M059J (cell line): ENCODE results near the gene RAB27A. TPM values are rescaled to one million over a fixed set of nuclear protein-coding genes. Genes with fewer than 3 reads are reported as not detected.
"Not testable (repeated sequence)": the region's sequence is repeated elsewhere in the genome, so short reads cannot be mapped to it uniquely, and the experiment has no call there.

Source experiments
- DNase-seq: peaks from one replicate; pipeline ENCODE4 v3.0.0-alpha.2; 2012; ENCODE audit warnings: low read depth
- total RNA-seq: library from RNA; depleted of rRNA; stranded (reverse); fragments of >200 nt; shearing (Covaris generic); gene quantifications from 2 replicates; pipeline ENCODE4 v1.2.3, GENCODE V29; 2014; rRNA removed

RAB27A gene
- 2.3 and 9.0 TPM in 2 replicates for total RNA-seq

- DNase-seq, result peak; percentile 79
Observed at GRCh38 chr15:55289746-55290527, at the start of gene RAB27A. Gene RAB27A, minus strand, starts transcription at chr15:55289813. Its CDS starts 54,879 bp downstream, at chr15:55234934.

DNA sequence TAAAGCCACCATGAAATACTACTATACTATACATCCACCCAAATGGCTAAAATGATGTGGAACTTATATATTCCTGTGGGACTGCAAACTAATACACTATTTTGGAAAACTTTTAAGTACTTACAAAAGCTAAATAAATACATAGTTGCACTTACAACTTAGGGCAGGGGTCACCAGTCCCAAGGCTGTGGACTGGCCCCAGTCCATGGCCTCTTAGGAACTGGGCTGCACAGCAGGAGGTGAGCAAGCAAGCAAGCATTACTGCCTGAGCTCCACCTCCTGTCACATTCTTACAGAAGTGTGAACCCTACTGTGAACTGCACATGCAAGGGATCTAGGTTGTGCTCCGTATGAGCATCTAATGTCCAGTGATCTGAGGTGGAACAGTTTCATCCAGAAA lies 47.5 kb upstream of the RAB27A start:
- no peak for DNase-seq

- no peak for DNase-seq
Observed at GRCh38 chr15:55334997-55335396, 45.4 kb upstream of the RAB27A start.

GRCh38 chr15:55334371-55334770 lies 44.8 kb upstream of the RAB27A start:
- DNase-seq, result no peak

GRCh38 chr15:55327387-55327786 lies 37.8 kb upstream of the RAB27A start:
- no peak for DNase-seq

GRCh38 chr15:55322467-55322866 lies 32.9 kb upstream of the RAB27A start:
- no peak for DNase-seq

- no peak for DNase-seq
Observed at GRCh38 chr15:55320963-55321362, 31.4 kb upstream of the RAB27A start.

DNA sequence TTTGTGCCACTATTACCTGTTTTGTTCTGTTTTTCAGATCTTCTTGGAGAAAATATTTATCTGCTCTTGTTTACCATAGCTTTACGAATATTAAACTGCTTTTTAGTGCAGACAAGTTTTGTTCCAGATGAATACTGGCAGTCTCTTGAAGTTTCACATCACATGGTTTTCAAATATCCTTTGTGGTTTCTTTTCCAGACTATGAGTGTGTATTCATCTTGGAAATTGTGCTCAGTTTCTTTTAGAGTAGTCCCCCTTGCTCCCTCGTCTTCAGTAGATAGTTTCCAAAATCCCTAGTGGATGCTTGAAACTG lies 30.6 kb upstream of the RAB27A start:
- DNase-seq, result peak; percentile 14

- peak; percentile 49 for DNase-seq
Observed at GRCh38 chr15:55319537-55320237, 30.1 kb upstream of the RAB27A start.

DNA sequence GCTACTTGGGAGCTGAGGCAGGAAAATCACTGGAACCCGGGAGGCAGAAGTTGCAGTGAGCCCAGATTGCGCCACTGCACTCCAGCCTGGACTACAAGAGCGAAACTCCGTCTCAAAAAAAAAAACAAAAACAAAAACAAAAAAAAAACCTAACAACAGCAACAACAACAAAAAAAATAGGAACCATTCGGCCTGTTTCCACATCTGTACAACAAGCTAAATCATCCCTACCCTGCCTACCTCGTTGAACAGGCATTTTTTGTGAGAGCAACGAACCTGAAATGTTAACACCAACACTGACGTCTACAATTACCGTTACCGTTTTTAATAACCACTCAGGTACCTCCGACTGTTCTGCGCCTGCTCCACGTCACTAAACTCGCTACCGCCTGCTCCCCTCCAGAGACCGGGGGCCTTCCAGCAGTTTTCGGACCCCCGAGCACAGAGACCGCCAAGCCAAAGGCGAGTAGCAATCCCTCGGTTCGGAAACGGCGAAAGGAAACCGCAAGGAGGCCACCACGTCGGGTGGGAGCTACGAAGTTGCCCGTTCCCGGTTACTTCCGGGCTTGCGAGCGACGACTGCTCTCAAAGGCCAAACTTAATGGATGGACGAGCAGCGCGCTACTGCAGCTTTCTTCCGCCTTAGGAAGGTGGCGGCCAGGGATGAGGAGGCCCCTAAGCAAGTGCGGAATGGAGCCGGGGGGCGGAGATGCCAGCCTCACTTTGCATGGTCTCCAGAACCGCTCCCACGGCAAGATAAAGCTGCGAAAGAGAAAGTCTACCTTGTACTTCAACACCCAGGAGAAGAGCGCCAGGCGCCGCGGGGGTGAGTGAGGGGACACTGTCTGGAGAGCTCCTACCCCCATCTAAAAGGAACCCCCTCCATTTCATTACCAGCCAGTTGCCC lies 29.2 kb upstream of the RAB27A start, which contains the start of the genes PIGB and PIGBOS1:
PIGB (plus strand) TSS at position 635 of the 907 bp plus-strand sequence; CDS start at position 664, 29 bp downstream.
PIGBOS1 (minus strand) TSS at position 536 of the 907 bp plus-strand sequence. CDS start 1,331 bp downstream, outside the sequence.
- DNase-seq, result peak; percentile 86

GRCh38 chr15:55302801-55303200 lies 13.2 kb upstream of the RAB27A start:
- not testable (repeated sequence) for DNase-seq

DNA sequence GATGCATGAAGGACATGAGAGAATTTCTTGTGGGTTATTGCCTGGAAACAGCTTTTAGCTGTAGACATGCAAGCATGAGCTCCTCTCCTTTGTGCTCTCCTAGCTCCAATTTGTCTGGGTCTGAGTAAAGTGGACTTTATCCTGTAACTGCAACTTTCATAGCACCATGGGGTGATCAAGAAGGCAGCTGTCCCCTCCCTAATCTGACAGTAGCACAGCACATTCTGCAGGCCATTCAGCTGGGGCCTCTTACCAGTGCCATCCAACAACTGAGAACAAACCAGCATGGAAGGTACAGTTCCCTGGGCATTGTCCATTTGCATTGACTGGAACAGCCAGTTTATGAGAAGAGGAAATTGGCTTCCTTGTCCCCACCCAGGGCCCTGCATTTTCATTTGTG lies 7.7 kb upstream of the RAB27A start:
- no peak for DNase-seq

DNA sequence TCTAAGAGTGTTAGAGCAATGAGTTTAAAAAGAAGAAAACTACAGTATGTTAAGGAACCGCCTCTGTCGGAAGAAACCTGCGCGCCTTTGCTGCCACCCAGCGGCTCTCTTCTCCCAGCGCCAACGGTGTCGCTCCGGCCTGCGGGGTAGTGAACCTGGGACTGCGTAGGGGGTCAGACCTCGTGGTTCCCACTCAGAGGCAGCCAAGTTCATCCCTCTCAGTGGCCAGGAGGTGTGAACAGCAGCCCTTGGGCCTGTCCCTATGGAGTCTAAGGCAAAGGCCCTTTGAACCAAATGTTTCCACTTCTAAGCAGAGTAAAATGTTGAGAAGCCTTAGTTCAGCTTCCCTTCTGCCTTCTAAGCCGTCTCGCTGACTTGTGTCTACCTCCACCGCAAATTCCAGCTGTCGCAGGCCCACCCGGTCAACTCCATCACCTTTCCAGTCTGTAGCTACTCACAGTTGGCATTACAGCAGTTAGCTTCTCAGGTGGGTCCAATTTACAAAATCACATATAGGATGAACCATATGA lies 980 bp upstream of the RAB27A start:
- peak; percentile 75 for DNase-seq

DNA sequence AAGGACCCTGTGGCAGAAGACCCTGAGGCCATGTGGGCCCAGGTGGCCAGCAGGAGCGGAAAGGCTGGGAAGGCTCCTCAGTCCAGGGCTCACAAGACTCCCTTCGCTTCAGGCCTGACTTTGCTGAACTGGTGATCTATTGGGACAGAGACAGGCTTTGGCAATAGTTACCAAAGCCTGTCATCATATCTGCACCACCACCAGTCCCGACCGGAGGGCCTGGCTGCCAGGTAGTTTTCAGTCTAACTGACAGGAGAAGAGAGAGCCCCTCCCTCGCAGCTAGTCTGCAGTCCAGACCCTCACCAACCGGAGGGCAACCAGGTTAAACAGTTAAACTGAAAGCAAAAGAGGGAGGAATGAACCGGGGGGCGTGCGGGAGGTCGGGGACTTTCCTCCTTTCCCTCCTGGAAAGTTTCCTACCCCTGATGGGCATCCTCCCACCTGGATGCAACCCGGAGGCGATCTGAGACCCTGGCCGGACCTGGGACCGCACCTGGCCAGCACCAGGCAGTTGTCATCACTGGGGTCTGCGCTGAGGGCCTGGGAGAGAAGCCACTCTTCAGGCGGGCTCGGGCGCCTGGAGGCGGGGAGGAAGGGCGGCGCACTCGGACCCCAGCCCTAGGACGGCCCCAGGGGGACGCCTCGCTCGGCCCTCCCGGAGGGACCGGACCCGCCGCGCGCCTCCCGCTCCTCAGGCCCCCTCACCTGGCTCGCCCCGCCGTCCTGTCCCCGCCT lies 435 bp downstream of the RAB27A start:
- peak; percentile 45 for DNase-seq

- DNase-seq, result no peak
Observed at GRCh38 chr15:55288006-55288717, 1.5 kb downstream of the RAB27A start.

- not testable (repeated sequence) for DNase-seq
Observed at GRCh38 chr15:55286442-55287189, 3.0 kb downstream of the RAB27A start.

- no peak for DNase-seq
Observed at GRCh38 chr15:55284426-55284825, 5.2 kb downstream of the RAB27A start.

DNA sequence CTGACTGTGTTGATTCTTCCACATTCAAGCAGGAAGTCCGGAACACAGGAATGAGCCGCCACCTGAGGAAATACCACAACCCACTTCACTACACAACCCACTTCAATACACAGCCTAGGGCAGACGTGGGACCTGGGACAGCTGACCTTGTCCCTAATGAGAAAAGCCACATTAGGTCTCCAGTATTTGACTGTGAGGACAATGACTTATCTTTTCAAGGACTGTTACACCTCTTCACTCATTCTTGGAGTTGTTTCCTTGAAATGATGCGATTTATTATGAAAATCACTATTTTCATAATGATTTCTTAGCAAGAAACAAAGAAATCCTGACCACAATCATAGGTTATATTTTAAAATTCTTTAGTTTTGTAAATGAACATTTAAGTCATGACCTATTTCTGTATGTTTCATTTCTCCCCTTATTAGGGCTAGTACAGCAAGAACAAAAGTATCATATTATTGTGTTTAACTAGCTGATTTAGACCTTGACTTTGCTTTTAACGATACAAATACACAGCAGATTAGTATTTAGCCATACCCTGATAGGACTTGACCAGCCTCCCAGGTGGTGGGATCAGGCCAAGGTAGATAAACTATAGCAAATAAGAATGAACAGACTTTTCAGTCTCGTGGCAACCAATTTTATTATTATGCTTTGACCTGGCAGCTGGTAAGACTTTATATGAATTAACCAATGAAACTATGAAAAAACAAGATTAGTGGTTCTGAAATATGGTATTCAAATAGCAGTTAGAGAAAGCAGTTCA lies 6.0 kb downstream of the RAB27A start:
- no peak for DNase-seq
